ENCODE measurements around the gene CTNNBL1.

CTNNBL1 gene

DNA sequence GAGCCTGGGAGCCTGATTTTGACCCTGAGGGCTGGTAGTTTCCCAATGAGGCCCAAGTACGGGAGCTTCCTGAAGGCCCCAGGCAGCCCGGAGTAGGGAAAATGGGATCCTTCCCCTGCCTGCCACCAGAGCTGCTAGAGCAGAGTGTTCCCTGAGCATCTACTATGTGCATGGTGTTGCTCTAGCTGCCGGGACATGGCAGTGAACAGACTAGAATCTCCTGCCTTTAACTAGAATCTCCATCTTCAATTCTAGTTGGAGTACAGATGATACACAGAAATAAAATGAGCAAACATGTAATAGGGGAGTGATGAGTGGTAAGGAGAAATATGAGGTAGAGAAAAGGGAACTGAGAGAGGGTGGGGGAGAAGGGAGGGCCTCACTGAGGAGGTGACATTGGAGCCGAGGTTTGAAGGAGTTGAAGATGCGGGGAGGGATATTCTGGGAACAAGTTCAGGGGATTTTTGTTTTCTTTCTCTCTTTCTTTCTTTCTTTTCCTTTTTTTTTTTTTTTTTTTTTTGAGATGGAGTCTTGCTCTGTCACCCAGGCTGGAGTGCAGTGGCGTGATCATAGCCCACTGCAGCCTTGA is 227.6 kb downstream of the CTNNBL1 start:
- no peak for DNase-seq
